ENCODE data around the gene N4BP2L2.

Gene N4BP2L2

DNA sequence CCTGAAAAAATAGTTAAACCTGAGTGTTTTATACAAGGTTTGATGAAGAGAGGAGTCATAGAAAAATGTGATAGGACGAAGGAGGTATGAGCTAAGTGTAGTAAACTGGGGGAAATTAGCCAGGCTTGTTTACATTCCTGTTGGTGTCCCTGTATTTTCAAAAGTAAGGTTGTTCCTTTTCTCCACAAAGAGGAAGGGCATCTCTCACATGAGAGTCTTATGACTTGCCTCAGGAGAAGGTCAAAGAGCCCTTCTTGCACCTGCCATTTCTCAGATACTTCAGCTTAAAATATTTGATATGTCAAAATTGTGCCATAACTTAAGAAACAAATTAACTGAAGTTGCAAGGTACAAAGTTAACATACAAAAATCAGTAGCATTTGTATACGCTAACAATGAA is 3.6 kb upstream of the N4BP2L2 start:
- peaks cover 14% of the 10 kb centered on the region for H3K79me2 ChIP-seq
- H3K9ac ChIP-seq: no peak overlapping the region
- H3K27me3 ChIP-seq (ENCODE audit: control insufficient read depth, insufficient read depth, low read length): no peaks in the 10 kb centered on the region
- no peak overlapping the region for H3K27ac ChIP-seq
- TF ChIP-seq, protein P1, sequence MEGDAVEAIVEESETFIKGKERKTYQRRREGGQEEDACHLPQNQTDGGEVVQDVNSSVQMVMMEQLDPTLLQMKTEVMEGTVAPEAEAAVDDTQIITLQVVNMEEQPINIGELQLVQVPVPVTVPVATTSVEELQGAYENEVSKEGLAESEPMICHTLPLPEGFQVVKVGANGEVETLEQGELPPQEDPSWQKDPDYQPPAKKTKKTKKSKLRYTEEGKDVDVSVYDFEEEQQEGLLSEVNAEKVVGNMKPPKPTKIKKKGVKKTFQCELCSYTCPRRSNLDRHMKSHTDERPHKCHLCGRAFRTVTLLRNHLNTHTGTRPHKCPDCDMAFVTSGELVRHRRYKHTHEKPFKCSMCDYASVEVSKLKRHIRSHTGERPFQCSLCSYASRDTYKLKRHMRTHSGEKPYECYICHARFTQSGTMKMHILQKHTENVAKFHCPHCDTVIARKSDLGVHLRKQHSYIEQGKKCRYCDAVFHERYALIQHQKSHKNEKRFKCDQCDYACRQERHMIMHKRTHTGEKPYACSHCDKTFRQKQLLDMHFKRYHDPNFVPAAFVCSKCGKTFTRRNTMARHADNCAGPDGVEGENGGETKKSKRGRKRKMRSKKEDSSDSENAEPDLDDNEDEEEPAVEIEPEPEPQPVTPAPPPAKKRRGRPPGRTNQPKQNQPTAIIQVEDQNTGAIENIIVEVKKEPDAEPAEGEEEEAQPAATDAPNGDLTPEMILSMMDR (IDR thresholded peaks at IDR 0.05): no peak
- no peaks in the 10 kb centered on the region for H3K36me3 ChIP-seq (ENCODE audit: control insufficient read depth, insufficient read depth, low read length)
- no peak overlapping the region for H2AFZ ChIP-seq
- no peaks in the 10 kb centered on the region for H3K9me3 ChIP-seq (ENCODE audit: control insufficient read depth, low read length)
- H3K4me3 ChIP-seq (ENCODE audit: low read depth, low read length): no peak overlapping the region
- no peaks in the 10 kb centered on the region for H3K4me1 ChIP-seq
- no peak overlapping the region for H3K4me2 ChIP-seq (ENCODE audit: low read length)

DNA sequence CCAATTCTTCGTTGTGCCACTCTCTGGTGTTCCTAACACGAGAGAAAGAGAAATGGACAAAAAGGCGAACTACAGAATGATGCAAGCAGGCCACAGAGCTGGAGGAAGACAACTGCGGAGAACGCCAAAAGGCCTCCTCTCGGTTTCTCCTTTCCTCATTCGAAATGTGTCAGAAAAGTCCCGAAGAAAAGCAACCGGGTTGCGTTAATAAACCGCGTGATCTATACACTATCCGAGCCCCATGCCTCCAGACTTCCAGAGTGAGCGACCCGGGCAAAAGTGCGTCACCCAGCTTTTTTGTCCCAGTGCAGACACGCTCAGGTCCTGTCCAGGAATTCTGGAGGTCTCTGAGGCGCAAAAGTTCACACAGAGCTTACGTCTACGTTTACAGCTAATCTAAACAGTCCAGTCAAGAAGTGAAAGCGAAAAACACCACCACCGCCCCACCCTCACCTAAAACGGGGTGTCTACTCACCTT is 413 bp downstream of the N4BP2L2 start:
- peaks cover 2% of the 10 kb centered on the region for H3K4me1 ChIP-seq
- H3K4me2 ChIP-seq (ENCODE audit: low read length): peak overlapping the region; percentile 92
- H3K79me2 ChIP-seq: peaks cover 25% of the 10 kb centered on the region
- H3K9ac ChIP-seq: peak overlapping the region; percentile 42
- H3K4me3 ChIP-seq (ENCODE audit: low read depth, low read length): peak overlapping the region; percentile 80
- H3K36me3 ChIP-seq (ENCODE audit: control insufficient read depth, insufficient read depth, low read length): no peaks in the 10 kb centered on the region
- peak overlapping the region; percentile 90 for H3K27ac ChIP-seq
- peak overlapping the region; percentile 73 for H2AFZ ChIP-seq
- TF ChIP-seq, protein P1 (IDR thresholded peaks at IDR 0.05): no peak
- H3K9me3 ChIP-seq (ENCODE audit: control insufficient read depth, low read length): no peaks in the 10 kb centered on the region
- H3K27me3 ChIP-seq (ENCODE audit: control insufficient read depth, insufficient read depth, low read length): no peaks in the 10 kb centered on the region

DNA sequence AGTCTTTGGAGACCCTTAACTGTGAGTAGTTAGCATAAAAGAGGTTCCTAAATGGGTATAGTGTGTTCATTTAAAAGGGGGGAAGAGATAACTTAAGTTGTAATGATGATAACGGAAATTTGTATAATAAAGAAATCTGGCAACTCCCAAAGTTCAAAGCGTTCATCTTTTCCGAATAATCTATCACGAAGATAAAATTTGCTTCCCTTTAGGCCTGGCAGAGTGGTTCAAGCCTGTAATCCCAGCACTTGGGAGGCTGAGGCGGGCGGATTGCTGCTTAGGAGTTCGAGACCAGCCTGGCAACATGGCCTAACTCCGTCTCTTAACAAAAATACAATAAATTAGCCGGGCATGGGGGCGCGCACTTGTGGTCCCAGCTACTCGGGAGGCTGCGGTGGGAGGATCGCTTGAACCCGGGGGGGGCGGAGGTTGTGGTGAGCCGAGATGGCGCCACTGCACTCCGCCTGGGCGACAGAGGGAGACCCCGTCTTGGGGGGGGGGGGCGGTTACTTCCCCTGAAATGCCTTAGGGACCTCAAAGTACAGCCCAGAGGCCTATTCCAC is 934 bp downstream of the N4BP2L2 start:
- peak overlapping the region; percentile 80 for H3K4me3 ChIP-seq (ENCODE audit: low read depth, low read length)
- H2AFZ ChIP-seq: peak overlapping the region; percentile 73
- TF ChIP-seq, protein P1 (IDR thresholded peaks at IDR 0.05): no peak
- H3K4me2 ChIP-seq (ENCODE audit: low read length): peak overlapping the region; percentile 92
- H3K4me1 ChIP-seq: peaks cover 2% of the 10 kb centered on the region
- H3K36me3 ChIP-seq (ENCODE audit: control insufficient read depth, insufficient read depth, low read length): no peaks in the 10 kb centered on the region
- H3K79me2 ChIP-seq: peaks cover 25% of the 10 kb centered on the region
- H3K27me3 ChIP-seq (ENCODE audit: control insufficient read depth, insufficient read depth, low read length): no peaks in the 10 kb centered on the region
- H3K9ac ChIP-seq: peak overlapping the region; percentile 42
- H3K9me3 ChIP-seq (ENCODE audit: control insufficient read depth, low read length): no peaks in the 10 kb centered on the region
- H3K27ac ChIP-seq: peak overlapping the region; percentile 90

- Histone ChIP-seq H3K9ac (no peak overlapping the region), H3K4me3 (ENCODE audit: low read depth, low read length) (peak overlapping the region; percentile 23), H3K4me1 (peaks cover 13% of the 10 kb centered on the region), H3K27me3 (ENCODE audit: control insufficient read depth, insufficient read depth, low read length) (no peaks in the 10 kb centered on the region), H3K79me2 (peaks cover 28% of the 10 kb centered on the region), H3K36me3 (ENCODE audit: control insufficient read depth, insufficient read depth, low read length) (no peaks in the 10 kb centered on the region), H3K9me3 (ENCODE audit: control insufficient read depth, low read length) (no peaks in the 10 kb centered on the region), H3K27ac (no peak overlapping the region), H3K4me2 (ENCODE audit: low read length) (no peak overlapping the region), H2AFZ (no peak overlapping the region)
- TF ChIP-seq, protein P1 (IDR thresholded peaks at IDR 0.05): no peak
These were observed 2.8 kb downstream of the N4BP2L2 start for GRCh38 chr13:32535748-32536147.

DNA sequence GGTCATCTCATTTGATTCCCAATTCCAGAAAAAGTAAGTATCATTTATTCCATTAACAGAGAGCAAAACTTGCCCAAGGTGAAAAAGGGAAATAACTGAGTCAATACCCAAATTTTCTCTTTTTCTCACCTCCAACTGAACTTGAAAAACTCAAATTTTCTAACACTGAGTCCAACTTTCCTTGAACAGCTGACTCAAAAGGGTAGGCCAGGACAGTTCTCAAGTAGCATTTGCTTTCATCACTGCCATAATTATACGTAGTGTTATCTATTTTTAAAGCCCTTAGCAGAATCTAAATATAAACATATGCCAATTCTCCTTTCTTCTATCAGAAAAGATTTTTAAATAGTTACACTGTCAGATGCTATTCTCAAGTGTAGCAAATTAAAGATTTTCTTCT is 3.5 kb downstream of the N4BP2L2 start:
- peaks cover 13% of the 10 kb centered on the region for H3K4me1 ChIP-seq

More for the DNA sequence above, 3.5 kb downstream of the N4BP2L2 start:
- H3K27me3 ChIP-seq (ENCODE audit: control insufficient read depth, insufficient read depth, low read length): no peaks in the 10 kb centered on the region
- TF ChIP-seq, protein P1 (IDR thresholded peaks at IDR 0.05): no peak
- H3K79me2 ChIP-seq: peaks cover 28% of the 10 kb centered on the region
- H3K27ac ChIP-seq: no peak overlapping the region
- no peak overlapping the region for H3K9ac ChIP-seq
- H3K9me3 ChIP-seq (ENCODE audit: control insufficient read depth, low read length): no peaks in the 10 kb centered on the region
- peak overlapping the region; percentile 25 for H3K4me2 ChIP-seq (ENCODE audit: low read length)
- peak overlapping the region; percentile 23 for H3K4me3 ChIP-seq (ENCODE audit: low read depth, low read length)
- H3K36me3 ChIP-seq (ENCODE audit: control insufficient read depth, insufficient read depth, low read length): no peaks in the 10 kb centered on the region
- no peak overlapping the region for H2AFZ ChIP-seq
